Right cardiac atrium (tissue), 5 donors: ENCODE data around the gene TTC17. TPM values are rescaled to one million over a fixed set of nuclear protein-coding genes. Genes with fewer than 3 reads are reported as not detected.
A peak's percentile ranks its signal among the peaks of the same experiment; 100 is the strongest.

ENCODE experiments used
- ATAC-seq, 2 donors: fragments of 200-7000 bp; cut with Tn5 transposase; one replicate each; pipeline versions ENCODE4 v1.8.0 to v1.9.1; 2020; ENCODE audit warnings: moderate library complexity in 2 of 2, mild to moderate bottlenecking in 1 of 2
- DNase-seq, 3 donors: peaks; one replicate each; pipeline ENCODE4 v3.0.0-alpha.2; 2020
- H3K27ac ChIP-seq: one replicate; pipeline ENCODE4 v1.5.1; 2013; ENCODE audit warnings: mild to moderate bottlenecking, low read length, control low read depth, moderate library complexity
- H3K27me3 ChIP-seq: one replicate; pipeline ENCODE4 v1.6.1; 2013; ENCODE audit not compliant: control insufficient read depth, insufficient read depth
- H3K4me1 ChIP-seq: one replicate; pipeline ENCODE4 v1.6.1; 2013; ENCODE audit warnings: low read length; ENCODE audit not compliant: control insufficient read depth, insufficient read depth
- H3K4me3 ChIP-seq: one replicate; pipeline ENCODE4 v1.5.1; 2013; ENCODE audit warnings: low read length, control low read depth
- H3K9me3 ChIP-seq: one replicate; pipeline ENCODE4 v1.6.1; 2013; ENCODE audit warnings: low read length; ENCODE audit not compliant: control insufficient read depth
- WGBS: extraction: QIAGEN DNeasy Blood & Tissue Kit; methylation state at CpG from one replicate; pipeline ENCODE4 v1.1.7; 2013; 5-methylcytosine and 5-hydroxymethylcytosine counted together
- intact Hi-C, 4 donors: fragments of 100-400 bp; cut with DNase I; formaldehyde crosslinking; loops; one replicate each; pipeline versions ENCODE4 v1.11.0 to v1.14.0; 2022 to 2023
- polyA plus RNA-seq: library from polyadenylated mRNA; stranded (reverse); fragments of 200-250 nt; gene quantifications from one replicate; pipeline ENCODE4 v1.2.3, GENCODE V29; 2013
- total RNA-seq, 4 donors: library from RNA; stranded (reverse); fragmentation: NEBNext Ultra II Directional; extraction: Animal tissue kit (Norgen Biotek cat#: 25700); gene quantifications; one replicate each; pipeline ENCODE4 v1.2.1, GENCODE V29; 2021
- donor health status: healthy with polysubstance abuse.
- donor health status: DM: no; HTN: yes; CAD: no.
- donor health status: DM: no; HTN: no; CAD: no.
- donor health status: DM: no; HTN: yes; CAD: no; lungs with severe emphysema.
- donor health status: DM: yes; HTN: yes; CAD: no.

TTC17 gene
- total and polyA plus RNA-seq, 5 donors = 23.4 to 42.8 (median 34.9) TPM

GRCh38 chr11:43356336-43356735 lies 2.4 kb upstream of the TTC17 start:
- intact Hi-C loops = no loop called here
- Histone ChIP-seq H3K9me3 (no peaks in the 10 kb centered on the region), H3K27ac (no peak overlapping the region), H3K27me3 (no peaks in the 10 kb centered on the region), H3K4me3 (no peak overlapping the region), H3K4me1 (no peaks in the 10 kb centered on the region)
- DNase-seq (no peak), ATAC-seq (no peak)

GRCh38 chr11:43358279-43358800 lies 380 bp upstream of the TTC17 start:
- peak overlapping the region; percentile 72 for H3K27ac ChIP-seq
- no peaks in the 10 kb centered on the region for H3K4me1 ChIP-seq
- H3K4me3 ChIP-seq = peak overlapping the region; percentile 86
- H3K27me3 ChIP-seq = no peaks in the 10 kb centered on the region
- 4% methylated on average over 16 of the region's 16 CpGs for WGBS
- no peak for DNase-seq
- intact Hi-C loops = no loop called here
- H3K9me3 ChIP-seq = no peaks in the 10 kb centered on the region
- ATAC-seq = peak in 1 of 2 donors; percentile 10

- Histone ChIP-seq H3K27ac (peak overlapping the region; percentile 82), H3K4me3 (peak overlapping the region; percentile 86), H3K9me3 (no peaks in the 10 kb centered on the region), H3K4me1 (no peaks in the 10 kb centered on the region), H3K27me3 (no peaks in the 10 kb centered on the region)
- DNase-seq (no peak), ATAC-seq (peak; percentile 26 to 44)
- intact Hi-C loops = no loop called here
- under 1% methylated on average over 14 of the region's 14 CpGs for WGBS
Observed at GRCh38 chr11:43359422-43359818, 700 bp downstream of the TTC17 start.

- DNase-seq = no peak
Observed at GRCh38 chr11:43360361-43361032, 1.8 kb downstream of the TTC17 start.

GRCh38 chr11:43366677-43367076 lies 8.0 kb downstream of the TTC17 start:
- no peak for ATAC-seq
- Histone ChIP-seq H3K9me3 (no peaks in the 10 kb centered on the region), H3K27ac (no peak overlapping the region), H3K27me3 (no peaks in the 10 kb centered on the region), H3K4me1 (peaks cover 8% of the 10 kb centered on the region), H3K4me3 (no peak overlapping the region)
- 90% methylated on average over 5 of the region's 5 CpGs for WGBS
- intact Hi-C loops = no loop called here
- DNase-seq = no peak

More at GRCh38 chr11:43360361-43361032, 1.8 kb downstream of the TTC17 start:
- intact Hi-C loops = no loop called here
- ATAC-seq = no peak
- 14% methylated on average over 1 of the region's 1 CpG for WGBS
- Histone ChIP-seq H3K4me1 (no peaks in the 10 kb centered on the region), H3K27ac (no peak overlapping the region), H3K9me3 (no peaks in the 10 kb centered on the region), H3K4me3 (peak overlapping the region; percentile 86), H3K27me3 (no peaks in the 10 kb centered on the region)

GRCh38 chr11:43367382-43368178 lies 8.9 kb downstream of the TTC17 start:
- Histone ChIP-seq H3K4me3 (no peak overlapping the region), H3K9me3 (no peaks in the 10 kb centered on the region), H3K4me1 (peaks cover 8% of the 10 kb centered on the region), H3K27ac (no peak overlapping the region), H3K27me3 (no peaks in the 10 kb centered on the region)
- intact Hi-C loops = no loop called here
- WGBS = 64% methylated on average over 7 of the region's 7 CpGs
- no peak for DNase-seq
- no peak for ATAC-seq

- H3K27me3 ChIP-seq = no peaks in the 10 kb centered on the region
- H3K27ac ChIP-seq = no peak overlapping the region
- ATAC-seq (no peak), DNase-seq (no peak)
- WGBS = 96% methylated on average over 2 of the region's 2 CpGs
- no peak overlapping the region for H3K4me3 ChIP-seq
- no peaks in the 10 kb centered on the region for H3K9me3 ChIP-seq
- no peaks in the 10 kb centered on the region for H3K4me1 ChIP-seq
- intact Hi-C loops = no loop called here
Observed at GRCh38 chr11:43376065-43376464, 17.3 kb downstream of the TTC17 start.

- intact Hi-C loops = no loop called here
- Histone ChIP-seq H3K4me3 (no peak overlapping the region), H3K9me3 (no peaks in the 10 kb centered on the region), H3K27ac (no peak overlapping the region), H3K27me3 (no peaks in the 10 kb centered on the region), H3K4me1 (no peaks in the 10 kb centered on the region)
- no peak for DNase-seq
- 88% methylated on average over 2 of the region's 2 CpGs for WGBS
- ATAC-seq = no peak
Observed at GRCh38 chr11:43376594-43376993, 17.9 kb downstream of the TTC17 start.

- H3K4me1 ChIP-seq = no peaks in the 10 kb centered on the region
- no peak overlapping the region for H3K4me3 ChIP-seq
- no peak for ATAC-seq
- intact Hi-C loops = no loop called here
- no peak overlapping the region for H3K27ac ChIP-seq
- H3K9me3 ChIP-seq = no peaks in the 10 kb centered on the region
- no peaks in the 10 kb centered on the region for H3K27me3 ChIP-seq
- no peak for DNase-seq
Observed at GRCh38 chr11:43377389-43377788, 18.7 kb downstream of the TTC17 start.

- Histone ChIP-seq H3K27me3 (no peaks in the 10 kb centered on the region), H3K4me1 (no peaks in the 10 kb centered on the region), H3K4me3 (no peak overlapping the region), H3K9me3 (no peaks in the 10 kb centered on the region), H3K27ac (no peak overlapping the region)
- intact Hi-C loops = no loop called here
- no peak for ATAC-seq
- 94% methylated on average over 3 of the region's 3 CpGs for WGBS
- DNase-seq = no peak
Observed at GRCh38 chr11:43378897-43379296, 20.2 kb downstream of the TTC17 start.

GRCh38 chr11:43381802-43382201 lies 23.1 kb downstream of the TTC17 start:
- Histone ChIP-seq H3K4me1 (no peaks in the 10 kb centered on the region), H3K4me3 (no peak overlapping the region), H3K27me3 (no peaks in the 10 kb centered on the region), H3K9me3 (no peaks in the 10 kb centered on the region), H3K27ac (no peak overlapping the region)
- intact Hi-C loops = no loop called here
- 64% methylated on average over 2 of the region's 2 CpGs for whole genome bisulfite sequencing
- no peak for ATAC-seq
- DNase-seq = no peak
